Kidney tubule cell (primary cell): ENCODE measurements around the gene WWP2.
"Not testable (repeated sequence)": the region's sequence is repeated elsewhere in the genome, so short reads cannot be mapped to it uniquely, and the experiment has no call there.

Experiments
- DNase-seq: peaks from one replicate; pipeline ENCODE4 v3.0.0-alpha.2; 2018; ENCODE audit warnings: low spot score

WWP2 gene

DNA sequence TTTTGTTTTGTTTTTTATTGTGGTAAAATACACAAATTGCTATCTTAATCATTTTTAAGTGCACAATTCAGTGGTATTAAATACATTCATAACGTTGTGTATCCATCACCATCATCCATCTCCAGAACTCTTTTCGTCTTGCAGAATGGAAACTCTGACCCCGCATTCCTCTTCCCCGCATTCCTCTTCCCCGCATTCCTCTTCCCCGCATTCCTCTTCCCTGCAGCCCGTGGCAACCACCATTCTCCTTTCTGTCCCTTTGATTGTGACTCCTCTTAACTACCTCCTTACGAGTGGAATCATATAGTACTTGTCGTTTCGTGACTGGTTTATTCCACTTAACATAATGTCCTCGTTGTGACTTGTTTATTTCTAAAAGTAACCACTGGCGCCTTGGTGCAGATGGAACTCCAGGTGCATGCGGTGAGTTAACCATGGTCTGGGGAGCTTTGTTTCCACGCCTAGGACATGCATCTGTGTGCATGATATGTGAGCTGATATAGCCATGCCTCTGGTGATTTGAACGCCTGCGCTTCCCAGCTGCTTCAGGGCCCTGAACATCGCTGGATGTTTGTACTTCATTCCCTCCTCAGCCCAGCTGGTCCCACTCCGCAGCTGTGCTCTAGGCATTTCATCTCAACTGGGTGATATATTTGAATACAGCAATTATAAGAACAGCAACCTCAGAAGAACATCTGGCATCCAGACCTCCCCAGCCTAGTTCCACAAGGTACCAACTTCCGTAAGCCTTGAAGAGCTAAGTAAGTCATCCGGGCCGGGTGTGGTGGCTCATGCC is 181.3 kb downstream of the WWP2 start:
- not testable (repeated sequence) for DNase-seq

DNA sequence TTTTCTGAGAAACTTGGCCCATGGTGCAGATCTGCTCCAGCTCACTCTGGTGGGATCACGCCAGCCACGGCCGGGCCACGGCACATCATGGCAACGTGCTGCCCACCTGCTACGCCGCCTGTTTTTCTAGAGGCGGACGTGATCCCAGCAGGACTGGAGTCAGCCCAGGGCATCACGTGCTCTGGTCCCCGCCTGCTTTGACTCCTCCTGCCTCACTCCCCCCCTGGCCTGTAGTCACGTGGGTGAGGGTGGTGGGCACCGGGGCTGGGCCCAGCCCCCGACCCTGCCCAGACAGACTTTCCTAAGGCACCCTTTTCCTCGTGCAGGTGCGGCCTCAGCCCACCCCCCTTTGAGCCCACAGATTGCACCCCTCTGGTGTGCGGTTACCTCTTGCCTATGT is 188.3 kb downstream of the WWP2 start:
- not testable (repeated sequence) for DNase-seq

DNA sequence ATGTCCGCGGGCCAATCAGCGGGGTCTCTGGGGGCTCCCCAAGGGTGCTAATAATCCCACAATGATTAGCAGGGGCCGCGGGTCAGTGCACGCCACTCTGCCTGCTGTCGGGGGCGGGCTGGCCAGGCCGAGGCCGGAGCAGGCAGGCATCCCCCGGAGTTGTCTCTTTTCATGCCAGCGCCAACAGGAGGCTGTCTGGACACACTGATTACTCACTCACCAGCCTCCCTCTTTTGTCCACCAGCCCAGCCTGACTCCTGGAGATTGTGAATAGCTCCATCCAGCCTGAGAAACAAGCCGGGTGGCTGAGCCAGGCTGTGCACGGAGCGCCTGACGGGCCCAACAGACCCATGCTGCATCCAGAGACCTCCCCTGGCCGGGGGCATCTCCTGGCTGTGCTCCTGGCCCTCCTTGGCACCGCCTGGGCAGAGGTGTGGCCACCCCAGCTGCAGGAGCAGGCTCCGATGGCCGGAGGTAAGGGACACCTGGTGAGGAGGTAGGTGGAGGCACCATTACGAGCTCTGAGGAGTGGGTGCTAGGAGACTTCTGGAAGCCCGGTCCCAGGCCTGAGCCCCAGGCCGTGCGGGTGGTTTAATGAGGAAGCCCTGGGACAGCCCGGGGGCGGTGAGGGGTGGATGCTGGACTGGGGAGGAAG is 189.0 kb downstream of the WWP2 start, which contains the start of gene CLEC18A:
Gene CLEC18A (plus strand): TSS at position 318 of the 655 bp plus-strand sequence. CDS start 33 bp downstream, at position 351.
- not testable (repeated sequence) for DNase-seq

DNA sequence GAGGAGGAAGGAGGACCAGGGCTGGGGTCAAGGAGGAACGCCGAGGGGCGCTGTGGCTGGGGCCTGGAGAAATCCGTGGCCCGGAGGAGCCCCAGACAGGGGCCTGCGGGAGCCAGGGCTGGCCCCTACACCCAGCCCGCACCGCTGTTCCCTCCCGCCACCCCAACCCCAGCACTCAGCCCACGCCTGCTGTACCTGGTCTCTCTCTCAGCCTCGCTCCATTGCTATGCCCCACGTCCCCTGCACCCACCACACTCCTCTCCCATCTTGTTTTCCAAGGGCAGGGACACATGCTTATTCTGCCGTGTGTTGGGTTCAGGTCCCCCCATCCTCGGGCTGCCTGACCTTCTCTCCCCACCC is 189.5 kb downstream of the WWP2 start:
- DNase-seq = not testable (repeated sequence)

DNA sequence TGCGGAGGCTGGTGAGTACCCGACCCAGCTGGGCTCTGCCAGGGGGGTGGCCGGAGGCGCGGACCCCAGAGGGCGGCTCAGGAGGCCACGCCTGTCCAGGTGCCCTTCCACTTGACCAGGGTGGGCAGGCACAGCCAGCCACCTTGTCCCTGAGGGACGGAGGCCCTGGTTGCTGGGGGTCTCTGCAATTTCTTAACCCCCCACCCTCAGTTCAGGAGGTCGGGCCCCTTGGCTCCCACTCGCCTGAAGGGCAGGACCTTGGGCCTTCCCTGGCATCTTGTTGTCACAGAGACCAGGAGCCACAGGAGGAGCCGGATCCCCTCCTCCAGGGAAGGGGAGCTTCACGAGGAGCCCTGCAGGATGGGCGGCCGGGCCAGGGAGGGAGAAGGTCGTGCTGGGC is 190.0 kb downstream of the WWP2 start:
- DNase-seq = not testable (repeated sequence)

DNA sequence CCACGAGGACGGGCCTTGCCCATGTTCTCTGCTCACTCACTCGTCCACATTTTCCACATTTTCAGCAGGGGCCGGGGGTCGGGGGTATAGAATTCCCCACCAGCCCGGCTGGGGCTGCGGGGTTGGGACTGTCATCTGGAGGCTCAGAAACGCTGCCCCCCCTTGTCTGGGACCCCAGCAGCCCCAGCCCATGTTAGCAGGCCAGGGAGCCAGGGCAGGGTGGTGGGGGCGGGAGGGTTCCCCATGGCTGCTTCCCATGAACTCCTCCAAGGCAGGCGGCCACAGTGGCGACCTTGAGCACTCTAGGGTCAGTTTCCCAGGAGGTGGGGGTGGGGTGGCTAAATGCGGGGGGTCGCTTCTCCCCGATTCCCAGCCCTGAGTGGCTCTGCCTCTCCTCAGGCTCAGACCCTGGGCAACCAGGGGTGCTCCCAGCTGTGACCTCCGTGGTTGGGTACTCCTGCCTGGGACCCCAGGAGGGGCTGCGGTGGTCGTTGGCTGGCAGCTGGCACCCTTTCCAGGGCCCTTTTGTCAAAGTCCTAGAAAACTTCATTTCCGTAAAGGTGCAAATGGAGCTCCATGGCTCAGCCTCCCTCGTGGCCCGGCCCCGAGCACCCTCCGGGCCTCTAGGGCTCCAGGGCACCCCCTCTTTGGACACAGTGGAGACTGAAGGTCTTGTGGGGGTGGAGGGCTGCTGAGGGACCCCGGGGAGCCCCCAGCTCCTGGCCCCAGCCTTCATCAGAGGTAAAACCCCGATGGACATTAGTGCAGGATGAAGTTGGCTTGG is 190.6 kb downstream of the WWP2 start:
- not testable (repeated sequence) for DNase-seq

DNA sequence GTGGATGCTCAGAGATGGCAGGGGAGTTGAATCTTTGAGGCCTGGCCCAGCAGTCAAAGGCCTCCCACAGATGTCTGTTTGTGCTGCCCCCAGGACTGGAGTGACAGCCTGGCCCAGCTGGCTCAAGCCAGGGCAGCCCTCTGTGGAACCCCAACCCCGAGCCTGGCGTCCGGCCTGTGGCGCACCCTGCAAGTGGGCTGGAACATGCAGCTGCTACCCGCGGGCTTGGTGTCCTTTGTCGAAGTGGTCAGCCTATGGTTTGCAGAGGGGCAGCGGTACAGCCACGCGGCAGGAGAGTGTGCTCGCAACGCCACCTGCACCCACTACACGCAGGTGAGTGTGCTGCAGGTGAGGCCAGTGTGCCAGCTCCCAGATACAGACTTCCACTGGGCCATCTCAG is 192.1 kb downstream of the WWP2 start:
- DNase-seq = not testable (repeated sequence)

DNA sequence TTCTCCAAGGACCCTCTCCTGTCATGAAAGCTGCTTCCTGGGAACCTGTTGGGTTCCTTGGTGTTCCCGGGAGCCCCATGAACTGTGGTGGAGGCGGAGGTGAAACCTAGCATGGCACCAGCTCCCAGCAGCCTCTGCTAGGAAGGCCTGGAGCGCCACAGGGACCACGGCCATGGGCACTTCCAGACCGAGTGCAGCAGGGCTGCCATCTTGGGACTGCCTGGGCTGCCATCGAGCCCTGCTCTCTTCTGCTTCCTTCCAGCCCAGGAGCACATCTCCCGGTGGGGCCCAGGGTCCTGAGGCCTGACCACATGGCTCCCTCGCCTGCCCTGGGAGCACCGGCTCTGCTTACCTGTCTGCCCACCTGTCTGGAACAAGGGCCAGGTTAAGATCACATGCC is 201.2 kb downstream of the WWP2 start:
- DNase-seq = not testable (repeated sequence)

DNA sequence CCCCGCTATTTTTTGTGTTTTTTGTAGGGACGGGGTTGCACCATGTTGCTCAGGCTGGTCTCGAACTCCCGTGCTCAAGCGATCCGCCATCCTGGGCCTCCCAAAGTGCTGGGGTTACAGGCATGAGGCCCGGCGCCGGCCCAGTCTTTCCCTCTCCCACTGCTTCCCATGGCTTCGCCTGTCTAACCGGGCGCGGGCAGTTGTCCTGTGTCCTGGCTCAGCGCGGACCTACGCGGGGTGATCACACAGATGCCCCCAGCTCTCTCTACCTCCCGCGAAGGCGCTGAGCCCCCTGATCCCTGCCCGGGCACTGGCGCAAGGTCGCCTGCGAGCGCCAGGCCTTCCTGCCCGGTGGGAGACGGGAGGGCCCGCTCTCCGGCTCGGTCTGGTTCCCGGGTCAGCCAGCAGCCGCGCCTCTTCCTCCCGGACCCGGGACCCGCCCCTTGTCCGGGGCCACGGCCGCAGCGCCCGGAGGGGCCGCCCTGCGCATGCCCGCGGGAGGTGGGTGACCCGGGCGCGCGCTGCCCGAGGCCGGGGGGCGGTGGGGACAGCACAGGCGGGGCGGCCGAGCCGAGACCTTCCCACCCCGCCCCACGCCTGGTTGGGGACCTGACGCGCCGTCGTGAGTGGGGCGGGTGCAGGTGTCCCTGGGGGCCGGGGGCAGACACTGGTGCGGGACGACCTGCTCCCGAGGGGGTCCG is 203.0 kb downstream of the WWP2 start:
- peak; percentile 44 for DNase-seq

DNA sequence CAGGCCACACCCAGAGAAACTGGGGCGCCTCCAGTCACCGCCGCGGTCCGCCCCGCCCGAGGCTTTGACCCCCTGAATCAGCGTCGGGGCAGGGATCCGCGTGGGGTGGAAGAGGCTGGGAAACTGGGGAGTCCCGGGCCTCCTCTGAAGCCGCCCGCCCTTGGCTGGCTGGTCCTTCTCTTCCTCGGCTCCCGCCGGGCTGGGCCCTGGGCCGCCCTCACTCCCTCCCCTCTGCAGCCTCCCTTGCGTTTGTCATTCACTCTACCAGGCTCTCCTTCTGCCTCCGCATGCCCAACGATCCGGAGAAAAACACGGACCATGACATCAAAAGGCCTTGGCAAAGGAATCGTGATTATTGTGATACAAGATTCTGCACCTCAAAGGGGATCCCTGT is 203.5 kb downstream of the WWP2 start:
- DNase-seq = not testable (repeated sequence)

DNA sequence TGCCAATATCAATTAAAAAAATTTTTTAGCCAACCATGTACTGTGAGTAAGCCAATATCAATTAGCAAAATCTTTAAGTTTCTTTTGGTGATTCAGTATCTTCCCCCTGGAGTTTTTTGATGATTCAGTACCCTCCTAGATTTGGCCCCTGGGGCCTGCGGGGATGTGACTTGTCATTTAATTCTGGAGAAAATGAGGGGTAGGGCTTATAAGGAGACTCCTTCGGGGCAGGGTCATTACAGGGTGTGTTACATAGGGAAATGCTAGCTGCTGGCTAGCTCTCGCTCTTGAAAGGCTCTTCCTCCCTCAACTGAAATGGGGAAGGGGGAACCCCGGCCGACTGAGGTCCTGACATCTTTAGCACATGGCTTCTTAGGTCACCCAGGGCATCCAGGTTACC is 205.6 kb downstream of the WWP2 start:
- DNase-seq = not testable (repeated sequence)

DNA sequence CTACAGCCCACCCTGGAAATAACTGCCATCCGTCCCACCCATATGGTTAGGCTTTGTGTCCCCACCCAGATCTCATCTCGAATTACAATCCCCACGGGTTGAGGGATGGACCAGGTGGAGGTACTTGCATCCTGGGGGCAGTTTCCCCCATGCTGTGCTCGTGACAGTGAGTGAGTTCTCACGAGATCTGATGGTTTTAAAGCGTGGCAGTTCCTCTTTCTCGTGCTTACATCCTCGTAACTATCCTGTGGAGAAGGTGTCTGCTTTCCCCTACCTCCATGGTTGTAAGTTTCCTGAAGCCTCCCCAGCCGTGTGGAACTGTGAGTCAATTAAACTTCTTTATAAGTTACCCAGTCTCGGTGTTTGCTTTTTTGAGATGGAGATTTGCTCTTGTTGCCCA is 206.0 kb downstream of the WWP2 start:
- not testable (repeated sequence) for DNase-seq

DNA sequence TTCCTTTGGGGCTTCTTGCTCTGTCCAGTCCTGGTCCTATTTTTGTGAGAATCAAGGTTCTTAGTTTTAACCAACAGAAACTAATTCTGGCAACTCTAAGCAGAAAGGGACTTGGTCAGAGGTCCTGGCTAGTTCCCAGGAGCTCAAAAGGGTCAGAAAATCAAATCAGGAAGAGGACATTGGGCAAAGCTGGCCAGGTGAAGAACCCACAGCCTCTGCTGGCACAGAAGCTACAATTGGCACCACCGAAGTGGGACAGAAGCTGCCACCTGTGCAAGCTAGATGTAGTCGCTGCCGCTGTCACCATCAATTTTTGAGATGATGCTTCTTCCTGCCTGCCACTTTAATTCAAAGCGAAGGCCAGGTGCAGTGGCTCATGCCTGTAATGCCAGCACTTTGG is 207.5 kb downstream of the WWP2 start:
- DNase-seq = not testable (repeated sequence)

DNA sequence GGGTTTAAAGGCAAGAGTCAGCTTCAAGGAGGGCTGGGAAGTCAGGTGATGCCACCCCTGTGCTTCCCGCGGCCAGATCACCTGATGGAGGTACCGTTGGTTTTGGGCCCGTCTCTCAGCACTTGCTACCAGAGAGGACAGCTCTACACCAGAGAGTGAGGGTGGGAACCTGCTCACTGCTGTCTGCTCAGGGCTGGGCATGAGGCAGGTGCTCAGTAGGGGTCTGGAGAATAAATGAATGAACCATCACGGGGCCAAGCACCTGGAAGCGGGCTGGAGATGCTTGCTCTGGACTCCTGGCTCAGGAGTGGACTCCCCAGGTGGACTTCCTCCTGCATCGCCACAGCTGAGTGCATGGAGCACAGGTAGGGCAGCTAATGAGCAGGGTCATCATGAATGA is 210.0 kb downstream of the WWP2 start:
- not testable (repeated sequence) for DNase-seq

DNA sequence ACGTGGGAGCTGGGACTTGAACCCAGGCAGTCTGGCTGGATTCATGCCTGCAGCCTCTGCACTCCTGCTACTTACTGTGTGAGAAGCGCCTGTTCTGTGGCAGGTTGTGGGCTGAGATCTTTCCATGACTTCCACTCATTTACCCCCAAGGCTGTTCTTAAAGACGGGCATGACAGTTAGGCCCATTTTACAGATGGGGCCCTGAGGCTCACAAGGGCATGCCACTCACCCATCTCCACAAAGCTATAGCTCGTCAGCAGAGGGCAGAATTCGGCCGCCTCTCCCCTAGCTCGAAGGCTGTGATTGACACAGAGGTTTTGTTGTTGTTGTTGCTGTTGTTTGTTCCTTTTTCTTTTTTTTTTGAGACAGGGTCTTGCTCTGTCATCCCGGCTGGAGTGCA is 210.8 kb downstream of the WWP2 start:
- not testable (repeated sequence) for DNase-seq

DNA sequence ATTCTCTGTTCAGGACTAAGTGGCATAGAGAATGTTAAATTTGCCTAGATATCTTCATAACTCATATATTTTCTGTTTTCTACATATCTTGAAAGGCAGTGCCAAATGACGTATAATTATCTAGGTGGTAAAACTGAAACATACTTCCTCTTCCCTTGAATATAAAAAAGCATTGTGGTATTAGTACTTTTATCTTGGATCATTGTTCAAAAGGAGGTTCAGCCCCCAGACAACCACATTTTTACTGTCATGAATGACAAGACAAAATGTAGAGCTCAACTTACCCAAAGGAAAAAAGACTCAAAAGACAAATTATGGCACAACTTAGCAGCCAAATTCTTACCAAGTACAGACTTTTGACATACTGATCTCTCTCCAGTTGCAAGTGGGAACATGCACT is 223.1 kb downstream of the WWP2 start:
- not testable (repeated sequence) for DNase-seq
